ENCODE results near the gene COG3. TPM values are rescaled to one million over a fixed set of nuclear protein-coding genes. Genes with fewer than 3 reads are reported as not detected.

Gene COG3
- total RNA-seq, 4 donors from 2014 or later: 48.7 to 84.3 (median 64.0) TPM

- H3K4me3 ChIP-seq: no peak overlapping the region
- no peaks in the 10 kb centered on the region for H3K9me3 ChIP-seq
- H3K27me3 ChIP-seq: no peaks in the 10 kb centered on the region
- H3K36me3 ChIP-seq: no peaks in the 10 kb centered on the region
- peaks cover 0 to 3% (median 0%) of the 10 kb centered on the region in 4 donors for H3K4me1 ChIP-seq
- H3K27ac ChIP-seq: peak overlapping the region in 1 of 4 donors; percentile 64
- TF ChIP-seq POLR2A (IDR thresholded peaks at IDR 0.05) (no peak), CTCF (IDR thresholded peaks at IDR 0.05) (no peak)
- peak in 1 of 3 donors; percentile 40 for DNase-seq
Measured at GRCh38 chr13:45434556-45435371, 30.0 kb upstream of the COG3 start.

- Histone ChIP-seq H3K9me3 (no peaks in the 10 kb centered on the region), H3K4me3 (no peak overlapping the region), H3K27ac (no peak overlapping the region), H3K4me1 (peaks cover 0 to 3% (median 0%) of the 10 kb centered on the region in 4 donors), H3K27me3 (no peaks in the 10 kb centered on the region), H3K36me3 (no peaks in the 10 kb centered on the region)
- no peak for DNase-seq
- TF ChIP-seq POLR2A (IDR thresholded peaks at IDR 0.05) (no peak), CTCF (IDR thresholded peaks at IDR 0.05) (no peak)
Measured at GRCh38 chr13:45436332-45436731, 28.4 kb upstream of the COG3 start.

GRCh38 chr13:45436953-45437352 lies 27.8 kb upstream of the COG3 start:
- no peaks in the 10 kb centered on the region for H3K27me3 ChIP-seq
- DNase-seq: no peak
- no peaks in the 10 kb centered on the region for H3K36me3 ChIP-seq
- peaks cover 0 to 9% (median 0%) of the 10 kb centered on the region in 4 donors for H3K4me1 ChIP-seq
- no peak overlapping the region for H3K4me3 ChIP-seq
- no peak overlapping the region for H3K27ac ChIP-seq
- no peaks in the 10 kb centered on the region for H3K9me3 ChIP-seq
- TF ChIP-seq CTCF (IDR thresholded peaks at IDR 0.05) (no peak), POLR2A (IDR thresholded peaks at IDR 0.05) (no peak)

GRCh38 chr13:45437947-45438346 lies 26.8 kb upstream of the COG3 start:
- Histone ChIP-seq H3K4me1 (peaks cover 0 to 12% (median 0%) of the 10 kb centered on the region in 4 donors), H3K27me3 (no peaks in the 10 kb centered on the region), H3K9me3 (no peaks in the 10 kb centered on the region), H3K4me3 (no peak overlapping the region), H3K36me3 (no peaks in the 10 kb centered on the region), H3K27ac (no peak overlapping the region)
- TF ChIP-seq POLR2A (IDR thresholded peaks at IDR 0.05) (no peak), CTCF (IDR thresholded peaks at IDR 0.05) (no peak)
- no peak for DNase-seq

GRCh38 chr13:45439008-45439407 lies 25.7 kb upstream of the COG3 start:
- H3K9me3 ChIP-seq: no peaks in the 10 kb centered on the region
- TF ChIP-seq POLR2A (IDR thresholded peaks at IDR 0.05) (no peak), CTCF (IDR thresholded peaks at IDR 0.05) (no peak)
- H3K27me3 ChIP-seq: no peaks in the 10 kb centered on the region
- H3K36me3 ChIP-seq: no peaks in the 10 kb centered on the region
- H3K4me1 ChIP-seq: peaks cover 0 to 12% (median 0%) of the 10 kb centered on the region in 4 donors
- no peak for DNase-seq
- no peak overlapping the region for H3K4me3 ChIP-seq
- H3K27ac ChIP-seq: no peak overlapping the region
